CD1c-positive myeloid dendritic cell (primary cell): ENCODE measurements around the gene AMN1.
"Not testable (repeated sequence)": the region's sequence is repeated elsewhere in the genome, so short reads cannot be mapped to it uniquely, and the experiment has no call there.

Source experiments
- DNase-seq: peaks from one replicate; pipeline ENCODE4 v3.0.0-alpha.2; 2016; ENCODE audit errors: extremely low spot score

Gene AMN1

DNA sequence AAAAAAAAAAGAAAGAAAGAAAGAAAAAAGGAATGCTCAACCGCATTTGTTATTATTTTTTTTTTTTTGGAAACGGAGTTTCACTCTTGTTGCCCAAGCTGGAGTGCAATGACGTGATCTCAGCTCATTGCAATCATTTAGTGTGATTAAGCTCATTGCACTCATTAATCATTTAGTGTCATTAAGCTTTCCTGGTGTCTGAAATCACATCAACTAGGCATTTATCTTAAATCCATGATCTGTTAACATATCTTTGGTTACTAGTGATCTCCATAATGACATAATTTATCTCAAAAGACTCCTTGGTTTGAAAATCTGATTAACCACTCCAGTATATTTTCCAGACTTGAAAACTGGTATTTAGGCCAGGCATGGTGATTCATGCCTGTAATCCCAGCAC lies 43.0 kb downstream of the AMN1 start:
- no peak for DNase-seq

DNA sequence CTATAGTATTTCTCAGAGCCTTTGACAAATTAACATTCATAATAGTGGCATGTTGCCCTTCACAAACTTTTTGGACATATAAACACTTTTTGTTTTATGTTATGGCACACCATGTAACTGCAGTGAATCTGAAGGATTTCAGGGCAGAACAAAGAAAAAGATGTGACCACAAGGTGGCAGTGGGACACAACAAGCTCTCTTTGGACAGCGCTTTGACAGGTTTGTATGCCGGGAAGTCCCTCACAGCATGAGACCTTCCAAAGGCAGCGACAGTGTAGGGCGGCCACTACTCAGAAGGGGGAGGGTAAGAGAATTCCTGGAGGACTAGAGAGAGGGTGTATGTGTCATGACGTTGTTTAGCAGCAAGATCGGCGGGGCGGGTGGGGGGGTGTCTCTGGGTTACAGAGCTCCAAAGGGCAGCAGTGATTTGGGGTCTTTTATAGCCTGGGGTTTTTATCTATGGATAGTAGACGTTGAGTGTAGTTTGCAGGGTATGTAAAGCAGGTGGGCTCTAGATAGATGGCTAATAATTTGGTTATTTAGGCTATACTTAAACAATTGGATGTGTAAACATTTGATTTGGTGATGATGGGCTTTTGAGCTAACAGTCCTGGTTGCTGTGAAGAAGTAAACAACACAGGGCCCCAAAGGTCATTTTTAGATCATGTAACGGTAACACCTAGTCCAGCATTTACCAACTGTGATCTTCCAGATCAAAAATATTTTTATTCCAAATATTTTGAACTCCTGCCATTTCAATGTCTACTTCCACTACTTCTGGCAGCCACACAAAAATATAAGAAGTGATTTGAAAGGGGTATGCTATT lies 46.5 kb downstream of the AMN1 start:
- DNase-seq = peak; percentile 86

DNA sequence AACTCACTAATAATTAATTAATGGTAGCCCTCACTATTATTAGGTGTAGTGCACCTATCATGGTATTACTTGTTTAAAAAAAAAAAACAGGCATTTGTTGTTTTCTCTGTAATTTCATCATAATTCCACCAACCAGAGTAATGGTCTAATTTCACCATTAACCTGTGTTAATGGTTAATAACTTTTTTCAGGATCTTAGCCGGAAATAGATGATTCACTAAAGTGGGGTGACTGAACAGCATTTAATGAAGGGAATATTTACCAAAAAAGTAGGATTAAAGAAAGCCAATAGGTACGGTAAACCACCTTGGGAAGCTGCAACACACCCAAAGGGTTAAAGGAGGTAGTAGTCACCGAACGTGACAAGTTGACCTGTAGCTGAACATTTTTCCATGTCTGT lies 56.3 kb downstream of the AMN1 start:
- DNase-seq = no peak

DNA sequence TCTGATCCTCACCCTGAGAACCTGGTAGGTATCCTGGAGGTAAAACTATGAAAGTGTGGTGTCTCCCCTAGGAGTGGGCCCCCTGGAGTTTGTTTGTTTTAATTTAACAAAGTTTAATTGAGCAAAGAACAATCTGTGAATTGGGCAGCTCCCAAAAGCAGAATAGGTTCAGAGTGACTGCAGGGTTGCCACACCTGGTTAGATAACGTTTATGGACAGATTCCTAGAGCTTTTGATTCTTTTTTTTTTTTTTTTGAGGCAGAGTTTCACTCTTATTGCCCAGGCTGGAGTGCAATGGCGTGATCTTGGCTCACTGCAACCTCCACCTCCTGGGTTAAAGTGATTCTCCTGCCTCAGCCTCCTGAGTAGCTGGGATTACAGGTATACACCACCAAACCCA lies 59.2 kb downstream of the AMN1 start:
- DNase-seq = not testable (repeated sequence)

DNA sequence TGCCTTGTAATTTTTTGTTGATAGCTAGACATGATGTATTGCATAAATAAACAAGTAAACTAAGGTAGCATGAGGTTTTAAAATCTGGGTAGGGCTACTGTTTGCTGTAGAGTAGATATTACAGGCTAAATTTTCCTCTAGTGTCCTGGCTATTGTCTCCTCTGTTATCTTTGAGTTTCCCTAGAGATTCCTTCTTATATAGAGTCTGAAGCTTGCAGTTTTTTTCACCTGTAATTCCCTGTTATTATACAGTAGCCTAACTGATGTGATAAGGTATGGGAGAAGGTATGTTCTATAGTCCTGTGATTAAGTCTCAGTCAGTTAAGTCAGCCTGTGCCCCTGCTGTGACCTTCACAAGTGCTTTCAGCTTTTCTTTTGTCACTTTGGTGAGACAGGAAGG lies 59.8 kb downstream of the AMN1 start:
- DNase-seq = no peak

DNA sequence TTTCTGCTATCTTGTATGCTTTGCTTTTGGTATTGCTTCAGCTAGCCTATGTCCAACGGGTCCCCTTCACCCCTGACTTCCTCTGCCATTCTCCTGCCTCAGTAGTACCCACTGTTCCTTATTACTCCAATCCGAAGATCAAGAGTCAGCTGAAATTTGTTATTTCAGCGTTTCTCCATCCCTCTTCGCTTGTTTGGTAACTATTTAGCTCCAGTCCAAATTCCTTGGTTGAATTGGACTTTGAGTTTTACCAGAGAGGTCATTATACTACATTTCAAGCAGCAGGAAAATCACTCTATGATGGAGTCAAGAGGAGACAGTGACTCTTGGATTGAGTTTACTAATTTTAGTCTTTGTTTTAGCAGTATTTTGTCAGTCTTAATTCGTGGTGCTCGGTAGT lies 64.8 kb downstream of the AMN1 start:
- no peak for DNase-seq

DNA sequence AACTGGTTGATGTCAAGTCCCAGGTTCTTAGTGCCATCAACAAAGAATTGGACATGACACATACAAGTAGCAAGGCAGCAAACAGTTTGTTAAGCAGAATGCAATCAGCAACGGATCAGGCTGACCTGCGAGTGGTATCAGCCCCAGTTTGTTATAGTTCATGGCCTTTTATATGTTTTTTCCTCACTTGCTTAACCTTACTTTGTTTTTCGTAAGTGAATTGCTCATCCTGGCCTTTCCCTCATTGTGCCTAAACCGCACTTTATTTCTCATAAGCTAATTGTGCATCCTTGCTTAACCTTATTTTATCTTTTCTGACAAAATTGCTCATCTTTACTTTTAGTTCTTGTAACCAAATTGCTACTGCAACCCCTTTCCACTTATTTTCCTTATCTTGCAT lies 65.2 kb downstream of the AMN1 start:
- DNase-seq = no peak

DNA sequence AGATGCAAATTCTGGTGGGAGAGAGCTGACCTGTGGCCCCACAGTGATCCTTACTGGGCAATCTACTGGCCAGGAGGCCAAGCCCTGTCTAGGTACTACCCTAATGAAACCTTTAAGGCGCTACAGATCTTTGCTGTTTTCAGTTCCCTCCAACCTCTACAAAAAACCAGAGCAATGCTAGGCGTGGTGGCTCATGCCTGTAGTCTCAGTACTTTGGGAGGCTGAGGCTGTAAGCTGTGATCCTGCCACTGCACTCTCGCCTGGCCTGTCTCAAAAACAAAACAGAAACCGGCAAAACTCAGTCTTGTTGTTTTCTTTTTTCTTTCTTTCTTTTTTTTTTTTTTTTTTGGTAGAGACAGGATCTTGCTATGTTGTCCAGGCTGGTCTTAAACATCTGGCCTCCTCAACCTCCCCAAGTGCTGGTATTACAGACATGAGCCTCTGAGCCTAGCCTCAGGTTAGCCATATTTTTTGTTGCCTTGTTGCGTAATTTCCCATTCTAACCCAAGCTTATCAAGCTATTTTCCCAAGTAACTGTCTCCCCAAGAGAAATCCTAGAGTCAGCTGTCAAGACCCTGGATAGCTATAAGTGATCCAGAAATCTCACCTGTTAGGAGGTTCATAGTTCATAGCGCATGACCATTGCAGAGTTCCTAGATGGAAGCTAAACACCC lies 66.5 kb downstream of the AMN1 start:
- no peak for DNase-seq

DNA sequence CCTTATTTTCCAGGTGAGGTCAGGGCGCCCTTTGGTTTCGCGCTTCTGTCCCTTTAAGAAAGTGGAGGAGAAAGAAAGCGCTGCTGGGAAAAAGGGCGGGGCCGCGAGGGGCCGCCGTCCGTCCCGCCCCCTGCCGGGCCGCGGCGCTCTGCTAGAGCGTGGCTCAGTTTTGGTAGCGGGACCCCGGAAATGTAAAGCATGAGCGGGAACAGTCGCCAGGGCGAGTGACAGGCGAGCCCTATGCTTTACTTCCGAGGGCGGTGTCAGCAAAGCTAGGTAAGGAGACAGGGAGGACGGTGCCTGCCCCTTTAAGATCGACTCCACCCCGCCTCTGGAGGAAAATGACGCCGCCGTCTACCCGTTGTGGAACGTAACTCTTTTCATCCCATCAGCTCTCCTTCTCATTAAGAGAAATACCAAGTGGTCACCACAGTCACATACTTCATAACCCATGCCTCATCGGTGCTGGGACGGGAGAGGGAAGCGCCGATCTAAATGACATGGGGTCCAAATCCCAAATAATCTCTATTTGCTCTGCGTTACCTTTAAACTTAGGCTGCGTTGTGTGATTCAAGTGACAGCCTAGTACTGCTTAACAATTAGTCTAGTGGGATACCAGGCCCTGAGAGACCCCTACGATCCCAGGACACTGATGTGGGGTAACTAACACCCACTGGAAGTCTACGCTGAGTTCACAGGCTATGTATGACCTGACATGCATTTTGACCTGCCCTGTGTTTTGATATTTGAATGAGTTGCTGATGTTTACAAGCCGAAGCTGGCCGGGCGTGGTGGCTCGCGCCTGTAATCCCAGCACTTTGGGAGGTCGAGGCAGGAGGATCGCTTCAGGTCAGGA lies 69.5 kb downstream of the AMN1 start, which contains the start of gene ETFBKMT:
ETFBKMT (plus strand) TSS at position 602 of the 856 bp plus-strand sequence. CDS start 2,266 bp downstream, outside the sequence.
- peak; percentile 93 for DNase-seq

DNA sequence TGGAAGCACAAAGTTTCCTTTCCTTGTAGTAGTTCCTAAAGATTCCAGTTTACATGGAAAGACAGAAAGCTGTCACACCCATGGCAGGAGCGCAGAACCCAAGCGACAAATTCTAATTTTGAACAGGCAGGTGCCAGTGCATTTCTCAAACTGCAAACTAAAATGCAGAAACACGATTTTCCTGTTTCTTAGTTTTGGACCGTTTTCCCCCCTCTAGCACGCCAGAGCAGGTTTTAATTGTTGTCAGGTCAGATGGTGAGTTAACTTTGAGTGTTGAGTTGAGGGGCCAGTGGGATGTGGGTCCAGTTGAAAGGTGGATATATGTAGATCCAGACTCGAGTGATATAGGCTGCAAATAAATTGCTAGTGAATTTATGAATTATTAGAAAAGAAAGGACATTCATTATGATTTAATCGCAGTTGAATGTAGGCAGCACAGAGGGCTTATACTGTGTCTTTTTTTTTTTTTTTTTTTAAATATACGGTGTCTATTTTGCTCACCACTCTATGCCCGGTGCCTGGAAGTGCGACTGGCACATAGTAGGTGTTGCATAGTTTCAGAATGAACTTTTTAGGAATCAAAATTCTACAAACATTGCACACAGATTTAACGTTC lies 70.2 kb downstream of the AMN1 start:
- DNase-seq = no peak

DNA sequence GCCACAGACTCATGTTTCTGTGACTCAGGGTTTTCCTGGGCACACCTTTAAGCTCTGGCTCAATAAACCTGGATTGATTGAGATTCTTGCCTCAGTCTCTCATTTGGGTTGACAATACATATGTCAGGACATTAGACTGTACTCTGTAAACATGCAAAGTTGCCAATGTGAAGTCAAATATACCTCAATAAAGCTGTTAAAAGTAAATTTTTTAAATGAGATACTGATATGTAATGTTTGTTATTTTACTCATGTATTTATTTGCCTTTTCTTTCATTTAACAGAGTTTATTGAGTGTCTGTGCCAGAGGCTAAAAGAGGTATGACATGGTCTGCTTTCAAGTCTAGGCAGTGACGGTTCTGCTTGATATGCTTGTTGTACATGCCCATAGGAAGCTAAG lies 73.0 kb downstream of the AMN1 start:
- DNase-seq = no peak

DNA sequence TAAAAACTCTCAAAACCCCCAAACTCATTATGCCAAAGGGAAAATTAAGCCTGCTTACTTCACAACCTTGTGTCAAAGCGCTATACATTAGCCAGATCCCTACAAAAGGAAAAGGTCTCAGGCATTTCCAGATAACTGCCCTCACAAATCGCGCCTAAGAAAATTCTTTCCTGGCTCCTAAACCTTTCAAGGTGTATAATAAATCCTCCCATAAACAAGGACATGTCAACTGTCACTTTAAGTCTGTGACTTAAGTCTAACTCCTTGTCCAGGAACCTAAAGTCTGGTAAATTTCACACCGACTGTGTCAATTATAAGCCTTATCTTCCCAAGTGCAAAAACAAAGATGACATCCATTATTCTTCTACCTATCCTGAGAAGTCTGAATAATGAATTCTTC lies 73.6 kb downstream of the AMN1 start:
- no peak for DNase-seq

DNA sequence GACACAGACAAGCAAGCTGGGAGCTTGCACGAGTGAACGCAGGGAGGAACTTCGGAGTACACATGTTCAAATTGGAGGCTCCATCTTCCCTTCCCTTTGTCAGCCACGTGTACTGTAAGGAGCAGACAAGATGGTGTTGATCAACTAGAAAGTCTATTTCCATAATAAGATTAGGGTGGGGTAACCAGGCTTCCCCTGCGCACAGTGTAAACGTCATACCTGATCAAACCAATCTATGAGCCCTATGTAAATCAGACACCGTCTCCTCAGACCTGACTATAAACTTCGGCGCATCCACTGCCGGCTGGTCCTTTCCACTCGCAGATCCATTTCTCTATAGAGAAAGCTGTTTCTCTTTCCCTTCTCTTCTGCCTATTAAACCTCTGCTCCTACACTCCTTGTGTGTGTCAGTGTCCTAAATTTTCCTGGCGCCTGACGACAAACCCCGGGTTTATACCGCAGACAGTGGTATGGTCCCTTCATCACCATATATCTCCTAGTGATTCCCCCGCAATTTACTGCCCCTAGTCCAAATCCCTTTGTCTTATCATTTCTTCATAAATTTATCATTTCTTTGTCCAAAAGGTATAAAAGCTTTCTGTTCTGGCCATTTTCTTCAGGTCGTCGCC lies 76.8 kb downstream of the AMN1 start:
- no peak for DNase-seq

DNA sequence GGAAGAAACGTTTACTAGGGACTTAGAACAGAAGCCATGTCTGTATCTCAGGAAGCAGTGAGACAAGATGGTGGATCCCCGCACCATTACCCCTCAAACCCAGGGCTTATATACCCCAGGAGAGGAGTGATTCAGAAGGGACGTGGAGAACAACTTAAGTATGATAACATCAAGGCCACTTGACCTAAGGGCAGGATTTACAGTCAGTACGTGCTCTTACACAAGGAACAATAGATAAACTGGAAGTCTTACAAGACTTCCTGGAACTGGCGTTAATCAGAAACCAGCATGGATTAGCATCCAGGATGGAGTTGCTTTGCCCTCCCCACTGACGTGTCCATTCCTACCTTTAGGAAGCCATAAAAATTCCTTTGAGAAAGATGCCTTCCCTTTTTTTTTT lies 77.9 kb downstream of the AMN1 start:
- DNase-seq = no peak

DNA sequence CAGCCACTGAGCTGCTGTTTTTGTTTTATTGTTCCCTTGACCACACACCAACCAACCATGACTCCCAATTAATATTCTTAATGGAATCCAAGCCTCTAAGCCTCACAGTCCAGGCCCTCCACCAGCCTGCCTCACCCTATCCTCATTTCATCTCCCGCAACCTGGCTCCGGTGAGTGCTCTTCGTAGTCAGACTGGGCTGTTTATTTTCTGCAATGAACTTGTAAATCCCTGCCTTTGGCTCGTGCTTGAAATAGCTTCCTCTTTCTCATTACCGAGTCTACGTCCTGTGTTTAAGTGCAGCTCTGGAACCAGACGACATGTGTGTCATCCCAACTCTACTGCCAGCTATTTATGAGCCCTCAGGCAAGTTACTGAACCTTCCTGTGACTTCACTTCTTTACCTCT lies 81.7 kb downstream of the AMN1 start:
- peak; percentile 50 for DNase-seq

DNA sequence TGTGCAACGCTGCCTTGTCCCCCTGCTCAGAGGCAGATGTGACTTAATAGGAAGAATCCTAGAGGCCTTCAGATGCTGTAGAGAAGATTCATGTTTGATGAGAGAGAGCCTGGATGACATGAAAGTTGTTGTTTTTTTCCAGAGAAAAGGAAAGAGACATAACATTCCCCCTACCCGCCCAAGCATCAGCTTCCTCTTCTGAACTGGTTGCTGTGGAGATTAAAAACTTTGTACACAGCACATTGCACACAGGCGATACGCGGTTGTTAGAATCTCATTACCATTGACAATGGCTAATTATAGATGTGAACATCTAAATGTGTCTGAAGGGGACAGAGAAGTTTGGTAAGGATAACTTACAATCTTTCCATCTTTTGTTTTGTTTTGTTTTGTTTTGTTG lies 82.9 kb downstream of the AMN1 start:
- DNase-seq = peak; percentile 40

DNA sequence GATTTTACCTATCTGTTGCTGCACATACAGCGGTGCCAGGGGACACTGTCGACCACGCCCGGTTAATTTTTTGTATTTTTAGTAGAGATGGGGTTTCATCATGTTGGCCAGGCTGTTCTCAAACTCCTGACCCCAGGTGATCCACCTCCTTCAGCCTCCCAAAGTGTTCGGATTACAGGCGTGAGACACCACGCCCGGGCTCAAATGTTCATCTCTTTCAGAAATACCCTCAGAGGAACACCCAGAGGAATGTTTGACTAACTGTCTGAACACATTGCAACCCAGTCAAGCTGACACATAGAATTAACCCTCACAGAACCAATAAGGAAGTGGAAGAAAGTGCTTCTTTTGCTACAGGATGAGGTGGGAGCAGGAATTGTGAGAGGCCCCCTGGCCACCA lies 84.3 kb downstream of the AMN1 start:
- no peak for DNase-seq

DNA sequence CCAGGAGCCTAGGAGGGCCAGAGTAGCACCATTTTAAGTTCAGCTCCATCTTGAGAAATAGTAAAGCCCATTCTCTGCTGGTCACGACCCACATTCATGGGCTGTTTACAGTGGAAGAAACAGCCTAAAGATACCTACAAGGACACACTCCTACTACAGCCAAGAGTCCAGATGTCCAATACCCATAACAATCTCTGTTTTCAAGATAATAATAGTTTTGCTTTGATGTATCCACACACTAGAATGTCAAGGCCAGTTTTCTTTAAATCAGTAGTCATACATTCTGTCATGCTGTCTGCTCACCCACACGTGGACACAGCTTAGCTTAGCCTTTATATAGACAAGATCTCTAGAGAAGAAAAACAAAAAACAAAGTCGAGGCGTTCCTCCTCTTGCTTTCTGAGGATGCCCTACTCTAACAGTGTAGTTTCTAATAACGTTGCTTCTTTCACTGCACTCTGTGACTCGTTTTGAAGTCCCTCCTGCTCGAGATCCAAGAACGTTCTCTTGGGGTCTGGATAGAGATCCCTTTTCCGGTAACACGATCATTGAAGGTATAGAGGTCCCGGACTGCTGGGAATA lies 87.2 kb downstream of the AMN1 start:
- no peak for DNase-seq

DNA sequence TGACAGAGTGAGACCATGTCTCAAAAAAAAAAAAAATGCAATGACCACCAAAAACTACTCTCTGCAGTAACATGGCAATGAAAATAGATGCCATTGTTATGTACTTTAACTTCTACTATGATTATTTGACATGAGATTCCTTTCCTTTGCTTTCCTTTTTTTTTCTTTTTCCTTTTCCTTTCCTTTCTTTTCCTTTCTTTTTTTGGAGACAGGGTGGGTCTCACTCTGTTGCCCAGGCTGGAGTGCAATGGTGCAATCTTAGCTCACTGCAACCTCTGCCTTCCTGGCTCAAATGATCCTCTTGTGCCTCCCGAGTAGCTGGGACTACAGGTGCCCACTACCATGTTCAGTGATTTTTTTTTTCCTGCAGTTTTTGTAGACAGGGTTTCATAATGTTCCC lies 94.2 kb downstream of the AMN1 start:
- DNase-seq = no peak

DNA sequence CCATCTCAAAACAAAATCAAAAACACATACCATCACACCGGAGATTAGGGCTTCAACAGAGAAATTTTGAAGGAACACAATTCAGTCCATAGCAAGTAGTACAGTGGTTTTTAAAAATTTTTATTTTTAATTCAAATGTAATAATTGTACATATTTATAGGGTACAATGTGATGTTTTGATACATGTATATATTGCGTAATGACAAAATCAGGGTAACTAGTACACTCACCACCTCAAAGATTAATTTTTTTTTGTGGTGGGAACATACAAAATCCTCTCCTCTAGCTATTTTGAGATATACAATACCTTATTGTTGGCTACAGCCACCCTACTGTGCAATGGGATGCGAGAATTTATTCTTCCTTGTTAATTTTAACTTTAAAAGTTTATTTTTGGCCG lies 95.4 kb downstream of the AMN1 start:
- DNase-seq = no peak

DNA sequence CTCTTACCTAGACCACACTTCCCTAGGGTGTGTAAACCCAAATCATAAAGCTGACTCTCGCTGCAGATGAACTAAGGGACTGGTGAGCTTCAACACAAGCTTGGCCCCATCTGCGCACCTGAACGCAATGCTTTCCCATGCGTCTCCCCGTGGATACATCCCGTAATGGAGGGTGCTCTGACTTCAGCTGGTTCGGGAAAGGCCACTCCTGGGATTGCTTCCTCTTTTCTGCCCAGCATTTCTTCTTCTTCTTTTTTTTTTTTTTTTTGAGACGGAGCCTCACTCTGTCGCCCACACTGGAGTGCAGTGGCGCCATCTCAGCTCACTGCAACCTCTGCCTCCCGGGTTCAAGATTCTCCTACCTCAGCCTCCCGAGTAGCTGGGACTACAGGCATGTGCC lies 97.0 kb downstream of the AMN1 start:
- DNase-seq = peak; percentile 47
